Uterus (tissue), 4 donors: Measurements from ENCODE around the gene PAM. TPM values are rescaled to one million over a fixed set of nuclear protein-coding genes. Genes with fewer than 3 reads are reported as not detected.

ENCODE experiments used
- DNase-seq, 2 donors: peaks; one replicate each; pipeline ENCODE4 v3.0.0-alpha.2; 2019 to 2020
- H3K27ac ChIP-seq, 2 donors: fragments of 200-600 bp; sonication (generic); 1 replicate in 1 of 2; 2 replicates in 1 of 2; pipeline ENCODE4 v1.5.1; 2016 to 2018
- H3K27me3 ChIP-seq, 2 donors: fragments of 200-600 bp; sonication (generic); one replicate each; pipeline ENCODE4 v1.5.1; 2018 to 2019; ENCODE audit warnings: control low read depth in 1 of 2
- H3K36me3 ChIP-seq, 2 donors: fragments of 200-600 bp; sonication (generic); one replicate each; pipeline ENCODE4 v1.5.1; 2019; ENCODE audit warnings: control low read depth in 1 of 2
- H3K4me1 ChIP-seq, 2 donors: fragments of 200-600 bp; sonication (generic); one replicate each; pipeline ENCODE4 v1.5.1; 2018 to 2019; ENCODE audit warnings: control low read depth in 1 of 2
- H3K4me3 ChIP-seq, 2 donors: fragments of 200-600 bp; sonication (generic); 1 replicate in 1 of 2; 2 replicates in 1 of 2; pipeline ENCODE4 v1.5.1; 2018 to 2019; ENCODE audit warnings: mild to moderate bottlenecking in 1 of 2
- H3K9me3 ChIP-seq, 2 donors: fragments of 200-600 bp; sonication (generic); one replicate each; pipeline ENCODE4 v1.5.1; 2019; ENCODE audit warnings: control low read depth in 1 of 2
- CTCF ChIP-seq, 4 experiments: fragments of 200-600 bp in 2 of 4; fragments of 450-650 bp in 2 of 4; sonication (generic) in 2 of 4; IDR thresholded peaks; one replicate each; pipeline ENCODE4 v1.5.1; 2016 to 2019; ENCODE audit warnings: antibody characterized with exemption in 4 of 4, mild to moderate bottlenecking in 2 of 4, moderate library complexity in 1 of 4
- POLR2A ChIP-seq, 2 donors: fragments of 450-650 bp; IDR thresholded peaks; one replicate each; pipeline ENCODE4 v1.6.1; 2016; ENCODE audit warnings: antibody characterized with exemption in 2 of 2, mild to moderate bottlenecking in 1 of 2, moderate library complexity in 1 of 2
- intact Hi-C: fragments of 100-400 bp; cut with DNase I; formaldehyde crosslinking; loops from one replicate; pipeline ENCODE4 v1.15.1; 2023; ENCODE audit warnings: low total_unique reads
- total RNA-seq, 4 donors: library from RNA; depleted of rRNA in 3 of 4; stranded (reverse); fragments of >200 nt in 3 of 4; gene quantifications; one replicate each; pipeline versions ENCODE4 v1.1.0 to v1.2.4, GENCODE V29; 2014 to 2023
- donor health status: DM: yes; HTN: yes; CAD: no.

Gene PAM
- total RNA-seq, 4 donors from 2014 or later, result 101 to 502 (median 168) TPM

- no peaks in the 10 kb centered on the region for H3K4me1 ChIP-seq
- no peaks in the 10 kb centered on the region for H3K9me3 ChIP-seq
- TF ChIP-seq POLR2A (IDR thresholded peaks at IDR 0.05) (no peak), CTCF (IDR thresholded peaks at IDR 0.05) (no peak)
- intact Hi-C loops, result no loop called here
- H3K4me3 ChIP-seq, result no peak overlapping the region
- no peak overlapping the region for H3K27ac ChIP-seq
- H3K27me3 ChIP-seq, result no peaks in the 10 kb centered on the region
- no peaks in the 10 kb centered on the region for H3K36me3 ChIP-seq
- no peak for DNase-seq
These were observed 14.6 kb upstream of the PAM start for GRCh38 chr5:102740515-102740914.

GRCh38 chr5:102742215-102742614 is 12.9 kb upstream of the PAM start:
- TF ChIP-seq POLR2A (IDR thresholded peaks at IDR 0.05), result no peak
- no peak for TF ChIP-seq CTCF (IDR thresholded peaks at IDR 0.05)
- H3K27ac ChIP-seq, result no peak overlapping the region
- no peak overlapping the region for H3K4me3 ChIP-seq
- no peaks in the 10 kb centered on the region for H3K9me3 ChIP-seq
- DNase-seq, result no peak
- H3K27me3 ChIP-seq, result no peaks in the 10 kb centered on the region
- H3K36me3 ChIP-seq, result no peaks in the 10 kb centered on the region
- intact Hi-C loops, result no loop called here
- H3K4me1 ChIP-seq, result no peaks in the 10 kb centered on the region

- TF ChIP-seq CTCF (IDR thresholded peaks at IDR 0.05), result no peak
- no peak for TF ChIP-seq POLR2A (IDR thresholded peaks at IDR 0.05)
- H3K4me1 ChIP-seq, result no peaks in the 10 kb centered on the region
- H3K4me3 ChIP-seq, result no peak overlapping the region
- DNase-seq, result no peak
- H3K36me3 ChIP-seq, result no peaks in the 10 kb centered on the region
- H3K27ac ChIP-seq, result no peak overlapping the region
- no peaks in the 10 kb centered on the region for H3K27me3 ChIP-seq
- intact Hi-C loops, result no loop called here
- no peaks in the 10 kb centered on the region for H3K9me3 ChIP-seq
These were observed 11.2 kb upstream of the PAM start for GRCh38 chr5:102743900-102744299.

GRCh38 chr5:102747386-102748166 is 7.5 kb upstream of the PAM start:
- no peaks in the 10 kb centered on the region for H3K9me3 ChIP-seq
- no peak overlapping the region for H3K4me3 ChIP-seq
- intact Hi-C loops, result no loop called here
- DNase-seq, result no peak
- H3K27me3 ChIP-seq, result no peaks in the 10 kb centered on the region
- no peaks in the 10 kb centered on the region for H3K36me3 ChIP-seq
- TF ChIP-seq CTCF (IDR thresholded peaks at IDR 0.05), result no peak
- no peak for TF ChIP-seq POLR2A (IDR thresholded peaks at IDR 0.05)
- no peak overlapping the region for H3K27ac ChIP-seq
- H3K4me1 ChIP-seq, result no peaks in the 10 kb centered on the region

- TF ChIP-seq POLR2A (IDR thresholded peaks at IDR 0.05) (no peak), CTCF (IDR thresholded peaks at IDR 0.05) (no peak)
- Histone ChIP-seq H3K4me3 (no peak overlapping the region), H3K4me1 (no peaks in the 10 kb centered on the region), H3K9me3 (no peaks in the 10 kb centered on the region), H3K36me3 (no peaks in the 10 kb centered on the region), H3K27me3 (no peaks in the 10 kb centered on the region), H3K27ac (no peak overlapping the region)
- DNase-seq, result no peak
- intact Hi-C loops, result no loop called here
These were observed 5.6 kb upstream of the PAM start for GRCh38 chr5:102749416-102750030.
